ENCODE measurements around the gene NME5.

NME5 gene

GRCh38 chr5:138138949-138139780 is at the start of gene NME5:
Gene NME5 (minus strand): TSS chr5:138139428. CDS start chr5:138138780, 648 bp downstream.
- Histone ChIP-seq H3F3A (ENCODE audit: insufficient read depth) (no peaks in the 10 kb centered on the region), H2AFZ (ENCODE audit: low read depth, low read length, severe bottlenecking) (no peak within 1 kb of the TSS), H3K4me3 (ENCODE audit: insufficient read depth, low read length, poor library complexity, severe bottlenecking) (no peak within 1 kb of the TSS), H3K27me3 (ENCODE audit: low read length) (no peaks in the 10 kb centered on the region), H3K27ac (ENCODE audit: low read depth, low read length) (no peak within 1 kb of the TSS), H3K9ac (ENCODE audit: low read length) (no peak within 1 kb of the TSS), H3K4me2 (ENCODE audit: low read depth, low read length, poor library complexity, severe bottlenecking) (no peak within 1 kb of the TSS), H3K9me2 (replicated peaks; ENCODE audit: insufficient read depth, low read length) (no peaks in the 10 kb centered on the region), H4K20me1 (ENCODE audit: low read depth, low read length) (no peaks in the 10 kb centered on the region), H3K79me2 (ENCODE audit: insufficient read depth, low read length) (no peaks in the 10 kb centered on the region), H3K9me3 (ENCODE audit: insufficient read depth, low read length) (no peaks in the 10 kb centered on the region), H3K36me3 (ENCODE audit: low read length) (no peaks in the 10 kb centered on the region)
- TF ChIP-seq CTCF (IDR thresholded peaks at IDR 0.05; ENCODE audit: insufficient read depth, low read length, poor library complexity, severe bottlenecking) (no peak), EZH2phosphoT487 (conservative IDR thresholded peaks at IDR 0.05; ENCODE audit: low read length) (no peak)

GRCh38 chr5:138188626-138189025 is 49.4 kb upstream of the NME5 start:
- Histone ChIP-seq H3K27ac (ENCODE audit: low read depth, low read length) (no peak overlapping the region), H3K4me3 (ENCODE audit: insufficient read depth, low read length, poor library complexity, severe bottlenecking) (no peak overlapping the region), H3K9me3 (ENCODE audit: insufficient read depth, low read length) (no peaks in the 10 kb centered on the region), H3K9me2 (replicated peaks; ENCODE audit: insufficient read depth, low read length) (no peaks in the 10 kb centered on the region), H2AFZ (ENCODE audit: low read depth, low read length, severe bottlenecking) (no peak overlapping the region), H3K4me2 (ENCODE audit: low read depth, low read length, poor library complexity, severe bottlenecking) (no peak overlapping the region), H3K9ac (ENCODE audit: low read length) (no peak overlapping the region), H3K27me3 (ENCODE audit: low read length) (no peaks in the 10 kb centered on the region), H3F3A (ENCODE audit: insufficient read depth) (peaks cover 22% of the 10 kb centered on the region), H3K79me2 (ENCODE audit: insufficient read depth, low read length) (no peaks in the 10 kb centered on the region), H4K20me1 (ENCODE audit: low read depth, low read length) (no peaks in the 10 kb centered on the region), H3K36me3 (ENCODE audit: low read length) (peaks cover 41% of the 10 kb centered on the region)
- TF ChIP-seq CTCF (IDR thresholded peaks at IDR 0.05; ENCODE audit: insufficient read depth, low read length, poor library complexity, severe bottlenecking) (no peak), EZH2phosphoT487 (conservative IDR thresholded peaks at IDR 0.05; ENCODE audit: low read length) (no peak)

- no peak overlapping the region for H3K9ac ChIP-seq (ENCODE audit: low read length)
- H3K4me3 ChIP-seq (ENCODE audit: insufficient read depth, low read length, poor library complexity, severe bottlenecking): no peak overlapping the region
- H3K79me2 ChIP-seq (ENCODE audit: insufficient read depth, low read length): peaks cover 4% of the 10 kb centered on the region; the same call in 1 of the 2 replicates
- peaks cover 31% of the 10 kb centered on the region for H3K36me3 ChIP-seq (ENCODE audit: low read length)
- no peak overlapping the region for H3K27ac ChIP-seq (ENCODE audit: low read depth, low read length)
- no peak overlapping the region for H3K4me2 ChIP-seq (ENCODE audit: low read depth, low read length, poor library complexity, severe bottlenecking)
- no peak overlapping the region for H2AFZ ChIP-seq (ENCODE audit: low read depth, low read length, severe bottlenecking)
- H3K9me2 ChIP-seq (replicated peaks; ENCODE audit: insufficient read depth, low read length): no peaks in the 10 kb centered on the region
- H3F3A ChIP-seq (ENCODE audit: insufficient read depth): peaks cover 16% of the 10 kb centered on the region; the same call in 1 of the 2 replicates
- H3K9me3 ChIP-seq (ENCODE audit: insufficient read depth, low read length): no peaks in the 10 kb centered on the region
- TF ChIP-seq EZH2phosphoT487 (conservative IDR thresholded peaks at IDR 0.05; ENCODE audit: low read length) (no peak), CTCF (IDR thresholded peaks at IDR 0.05; ENCODE audit: insufficient read depth, low read length, poor library complexity, severe bottlenecking) (no peak)
- no peaks in the 10 kb centered on the region for H4K20me1 ChIP-seq (ENCODE audit: low read depth, low read length)
- H3K27me3 ChIP-seq (ENCODE audit: low read length): no peaks in the 10 kb centered on the region
Observed at GRCh38 chr5:138186002-138186447, 46.8 kb upstream of the NME5 start.

Measured in SU-DHL-6 (cell line).